HL-60 (cell line): ENCODE data around the gene DENND1A.
"Not testable (repeated sequence)": the region's sequence is repeated elsewhere in the genome, so short reads cannot be mapped to it uniquely, and the experiment has no call there.

Experiments used
- DNase-seq, 2 experiments: peaks; one replicate each; pipeline ENCODE4 v3.0.0-alpha.2; 2010 to 2020; ENCODE audit warnings: low read depth in 1 of 2, low spot score in 1 of 2
- H3K27ac ChIP-seq: fragments of 250-450 bp; sonication (Bioruptor Pico); replicated peaks from 2 replicates; pipeline ENCODE4 v1.5.1; 2020; ENCODE audit warnings: mild to moderate bottlenecking, moderate library complexity
- H3K27me3 ChIP-seq: fragments of 250-450 bp; sonication (Bioruptor Pico); 2 replicates; pipeline ENCODE4 v1.5.1; 2021; ENCODE audit warnings: mild to moderate bottlenecking, moderate library complexity; ENCODE audit not compliant: insufficient read depth, poor library complexity, severe bottlenecking
- H3K4me3 ChIP-seq: replicated peaks from 2 replicates; pipeline ENCODE4 v1.5.1; 2011; ENCODE audit warnings: mild to moderate bottlenecking, control low read depth, low read length; ENCODE audit not compliant: insufficient read depth
- GABPA ChIP-seq: IDR thresholded peaks from 2 replicates; pipeline ENCODE4 v1.6.1; 2012; ENCODE audit warnings: low read depth
- POLR2AphosphoS5 ChIP-seq: IDR thresholded peaks from 2 replicates; pipeline ENCODE4 v1.6.1; 2012; ENCODE audit warnings: low read depth
- SPI1 ChIP-seq: IDR thresholded peaks from 2 replicates; pipeline ENCODE4 v1.6.1; 2012; ENCODE audit warnings: low read depth, mild to moderate bottlenecking, borderline replicate concordance
- TF ChIP-seq, protein P1 (sequence below): IDR thresholded peaks from 2 replicates; pipeline ENCODE4 v1.6.1; 2012; ENCODE audit warnings: low read depth; ENCODE audit not compliant: insufficient replicate concordance
- TF ChIP-seq, protein P2 (sequence below): IDR thresholded peaks from one replicate; pipeline ENCODE4 v1.5.1; 2011; ENCODE audit warnings: low read length, control low read depth, inconsistent platforms; ENCODE audit not compliant: insufficient read depth

Gene DENND1A

DNA sequence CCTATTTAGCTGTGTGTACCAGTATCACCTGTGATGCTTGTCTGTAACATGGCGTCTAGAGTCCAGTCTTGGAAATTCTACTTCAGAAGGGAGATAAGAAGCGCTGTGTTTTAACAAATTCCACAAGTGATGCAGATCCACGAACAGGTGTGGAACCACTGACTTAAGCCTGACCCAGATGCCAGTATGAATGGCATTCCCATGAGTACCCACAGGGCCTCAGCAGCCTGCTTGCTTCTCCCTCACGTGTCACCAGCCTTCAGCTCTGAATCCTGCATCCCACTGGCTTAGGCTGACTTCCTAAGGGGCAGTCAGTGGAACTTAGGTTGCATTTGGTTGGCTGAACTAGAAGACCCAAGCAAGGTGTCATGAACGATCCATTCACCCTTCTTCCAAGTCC is 8.5 kb upstream of the DENND1A start:
- TF ChIP-seq, protein P1, sequence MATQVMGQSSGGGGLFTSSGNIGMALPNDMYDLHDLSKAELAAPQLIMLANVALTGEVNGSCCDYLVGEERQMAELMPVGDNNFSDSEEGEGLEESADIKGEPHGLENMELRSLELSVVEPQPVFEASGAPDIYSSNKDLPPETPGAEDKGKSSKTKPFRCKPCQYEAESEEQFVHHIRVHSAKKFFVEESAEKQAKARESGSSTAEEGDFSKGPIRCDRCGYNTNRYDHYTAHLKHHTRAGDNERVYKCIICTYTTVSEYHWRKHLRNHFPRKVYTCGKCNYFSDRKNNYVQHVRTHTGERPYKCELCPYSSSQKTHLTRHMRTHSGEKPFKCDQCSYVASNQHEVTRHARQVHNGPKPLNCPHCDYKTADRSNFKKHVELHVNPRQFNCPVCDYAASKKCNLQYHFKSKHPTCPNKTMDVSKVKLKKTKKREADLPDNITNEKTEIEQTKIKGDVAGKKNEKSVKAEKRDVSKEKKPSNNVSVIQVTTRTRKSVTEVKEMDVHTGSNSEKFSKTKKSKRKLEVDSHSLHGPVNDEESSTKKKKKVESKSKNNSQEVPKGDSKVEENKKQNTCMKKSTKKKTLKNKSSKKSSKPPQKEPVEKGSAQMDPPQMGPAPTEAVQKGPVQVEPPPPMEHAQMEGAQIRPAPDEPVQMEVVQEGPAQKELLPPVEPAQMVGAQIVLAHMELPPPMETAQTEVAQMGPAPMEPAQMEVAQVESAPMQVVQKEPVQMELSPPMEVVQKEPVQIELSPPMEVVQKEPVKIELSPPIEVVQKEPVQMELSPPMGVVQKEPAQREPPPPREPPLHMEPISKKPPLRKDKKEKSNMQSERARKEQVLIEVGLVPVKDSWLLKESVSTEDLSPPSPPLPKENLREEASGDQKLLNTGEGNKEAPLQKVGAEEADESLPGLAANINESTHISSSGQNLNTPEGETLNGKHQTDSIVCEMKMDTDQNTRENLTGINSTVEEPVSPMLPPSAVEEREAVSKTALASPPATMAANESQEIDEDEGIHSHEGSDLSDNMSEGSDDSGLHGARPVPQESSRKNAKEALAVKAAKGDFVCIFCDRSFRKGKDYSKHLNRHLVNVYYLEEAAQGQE: no peak
- Histone ChIP-seq H3K27me3 (no peaks in the 10 kb centered on the region), H3K27ac (no peak overlapping the region), H3K4me3 (no peak overlapping the region)
- DNase-seq: no peak

DNA sequence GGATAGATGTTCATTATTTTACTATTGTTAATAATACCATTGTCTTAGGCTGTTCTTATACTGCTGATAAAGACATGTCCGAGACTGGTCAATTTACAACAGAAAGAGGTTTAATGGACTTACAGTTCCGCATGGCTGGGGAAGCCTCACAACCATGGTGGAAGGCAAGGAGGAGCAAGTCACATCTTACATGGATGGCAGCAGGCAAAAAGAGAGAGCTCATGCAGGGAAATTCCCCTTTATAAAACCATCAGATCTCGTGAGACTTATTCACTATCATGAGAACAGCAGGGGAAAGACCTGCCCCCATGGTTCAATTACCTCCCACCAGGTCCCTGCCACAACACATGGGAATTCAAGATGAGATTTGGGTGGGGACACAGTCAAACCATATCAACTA is 6.6 kb upstream of the DENND1A start:
- not testable (repeated sequence) for H3K27ac ChIP-seq, H3K27me3 ChIP-seq, DNase-seq, H3K4me3 ChIP-seq

DNA sequence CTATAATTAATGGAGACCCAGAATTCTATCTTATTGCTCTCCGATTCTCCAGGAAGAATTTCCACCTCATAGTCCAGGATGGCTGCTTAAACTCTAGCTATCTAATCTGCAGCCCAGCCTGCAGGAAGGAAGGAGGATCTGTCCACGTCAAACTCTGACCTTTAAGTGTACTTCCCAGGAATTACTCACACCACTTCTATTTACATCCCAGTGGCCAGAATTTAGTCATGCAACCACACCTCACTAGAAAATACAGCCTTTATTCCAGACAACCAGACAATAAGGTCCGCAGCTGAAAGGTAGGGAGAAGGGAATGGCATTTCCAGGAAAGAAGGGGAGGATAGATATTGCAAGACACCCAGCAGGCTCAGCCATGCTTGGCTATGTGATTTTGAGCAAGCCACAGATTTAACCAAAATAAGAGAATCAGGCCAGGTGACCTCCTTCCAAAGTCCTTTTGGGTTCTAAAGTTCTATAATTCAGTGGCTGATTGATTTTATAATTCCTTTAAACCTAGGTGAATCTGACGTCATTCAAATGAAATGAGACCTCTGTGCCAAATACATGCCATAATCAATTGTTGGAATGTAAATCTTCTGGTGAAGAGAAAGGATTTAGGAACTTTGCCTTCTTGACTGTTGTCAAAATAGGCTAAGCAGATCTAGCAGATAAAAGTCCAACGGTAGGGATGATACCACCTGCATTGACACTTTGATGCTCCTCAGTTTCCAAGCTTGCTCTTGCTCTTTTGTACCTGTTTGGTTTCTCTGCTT is 3.7 kb upstream of the DENND1A start:
- no peak for DNase-seq

DNA sequence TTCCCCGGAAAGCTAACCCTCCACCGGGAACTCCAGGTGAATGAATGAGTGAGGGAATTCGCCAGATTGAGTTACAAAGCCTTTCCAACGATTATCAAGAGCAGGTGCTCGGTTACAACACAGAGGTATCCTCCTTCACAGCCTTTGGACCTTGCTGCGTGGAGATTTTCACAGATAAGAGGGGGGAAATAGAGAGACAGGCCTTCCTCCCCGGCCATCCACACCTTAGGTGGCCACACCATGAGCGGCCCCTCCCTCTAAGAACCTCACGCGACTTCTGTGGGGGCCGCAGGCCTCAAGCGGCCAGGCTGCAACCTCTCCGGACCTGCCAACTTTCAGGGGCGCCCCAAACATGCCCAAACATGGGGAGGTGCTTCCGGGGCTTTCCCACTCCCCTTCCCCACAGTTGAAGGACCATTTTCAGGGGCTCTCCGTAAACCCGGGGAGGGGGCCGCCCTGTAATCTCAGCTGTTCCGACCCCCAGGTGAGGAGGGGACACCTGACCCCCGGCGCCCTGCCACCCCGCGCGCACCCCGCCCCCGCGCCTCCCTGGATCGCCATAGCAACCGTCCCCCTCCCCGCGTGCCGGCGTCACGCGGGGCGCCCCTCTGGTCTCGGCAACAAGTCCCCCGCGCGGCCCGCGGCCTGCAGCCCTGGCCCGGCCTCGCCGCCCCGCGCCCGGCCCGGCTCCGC is 603 bp downstream of the DENND1A start:
- peak in 1 of 2 experiments; percentile 10 for DNase-seq
- H3K27me3 ChIP-seq: no peaks in the 10 kb centered on the region
- peak overlapping the region; percentile 78 for H3K27ac ChIP-seq
- peak overlapping the region; percentile 90 for H3K4me3 ChIP-seq
- TF ChIP-seq POLR2AphosphoS5: no peak
- TF ChIP-seq SPI1: no peak
- TF ChIP-seq, protein P1: no peak
- TF ChIP-seq, protein P2, sequence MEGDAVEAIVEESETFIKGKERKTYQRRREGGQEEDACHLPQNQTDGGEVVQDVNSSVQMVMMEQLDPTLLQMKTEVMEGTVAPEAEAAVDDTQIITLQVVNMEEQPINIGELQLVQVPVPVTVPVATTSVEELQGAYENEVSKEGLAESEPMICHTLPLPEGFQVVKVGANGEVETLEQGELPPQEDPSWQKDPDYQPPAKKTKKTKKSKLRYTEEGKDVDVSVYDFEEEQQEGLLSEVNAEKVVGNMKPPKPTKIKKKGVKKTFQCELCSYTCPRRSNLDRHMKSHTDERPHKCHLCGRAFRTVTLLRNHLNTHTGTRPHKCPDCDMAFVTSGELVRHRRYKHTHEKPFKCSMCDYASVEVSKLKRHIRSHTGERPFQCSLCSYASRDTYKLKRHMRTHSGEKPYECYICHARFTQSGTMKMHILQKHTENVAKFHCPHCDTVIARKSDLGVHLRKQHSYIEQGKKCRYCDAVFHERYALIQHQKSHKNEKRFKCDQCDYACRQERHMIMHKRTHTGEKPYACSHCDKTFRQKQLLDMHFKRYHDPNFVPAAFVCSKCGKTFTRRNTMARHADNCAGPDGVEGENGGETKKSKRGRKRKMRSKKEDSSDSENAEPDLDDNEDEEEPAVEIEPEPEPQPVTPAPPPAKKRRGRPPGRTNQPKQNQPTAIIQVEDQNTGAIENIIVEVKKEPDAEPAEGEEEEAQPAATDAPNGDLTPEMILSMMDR: no peak
- TF ChIP-seq GABPA: no peak

More for the DNA sequence above, 3.7 kb upstream of the DENND1A start:
- Histone ChIP-seq H3K27ac (no peak overlapping the region), H3K4me3 (no peak overlapping the region), H3K27me3 (no peaks in the 10 kb centered on the region)
- TF ChIP-seq POLR2AphosphoS5 (no peak), SPI1 (no peak), GABPA (no peak)
- TF ChIP-seq, protein P1: no peak
- TF ChIP-seq, protein P2: no peak
